Measurements from ENCODE around the gene TRNP1. TPM values are rescaled to one million over a fixed set of nuclear protein-coding genes. Genes with fewer than 3 reads are reported as not detected.
"Not testable (repeated sequence)": the region's sequence is repeated elsewhere in the genome, so short reads cannot be mapped to it uniquely, and the experiment has no call there.

TRNP1 gene
- total and polyA plus RNA-seq, 4 donors, result 0.97 to 10.0 (median 2.4) TPM

DNA sequence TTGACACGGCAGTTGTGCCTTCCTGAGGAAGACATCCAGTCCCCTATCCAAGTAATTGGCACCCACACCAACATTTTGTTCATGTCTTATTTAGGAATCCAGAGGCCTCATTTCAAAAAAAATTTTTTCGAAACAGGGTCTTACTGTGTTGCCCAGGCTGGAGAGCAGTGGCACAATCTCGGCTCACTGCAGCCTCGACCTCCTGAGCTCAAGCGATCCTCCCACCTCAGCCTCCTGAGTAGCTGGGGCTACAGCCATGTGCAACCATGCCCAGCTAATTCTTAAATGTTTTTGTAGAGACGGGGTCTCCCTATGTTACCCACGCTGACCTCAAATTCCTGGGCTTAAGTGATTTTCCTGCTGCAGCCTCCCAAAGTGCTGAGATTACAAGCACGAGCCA, 9.2 kb upstream of the TRNP1 start (continued):
- TF ChIP-seq FOXA1 (IDR thresholded peaks at IDR 0.05), result no peak

DNA sequence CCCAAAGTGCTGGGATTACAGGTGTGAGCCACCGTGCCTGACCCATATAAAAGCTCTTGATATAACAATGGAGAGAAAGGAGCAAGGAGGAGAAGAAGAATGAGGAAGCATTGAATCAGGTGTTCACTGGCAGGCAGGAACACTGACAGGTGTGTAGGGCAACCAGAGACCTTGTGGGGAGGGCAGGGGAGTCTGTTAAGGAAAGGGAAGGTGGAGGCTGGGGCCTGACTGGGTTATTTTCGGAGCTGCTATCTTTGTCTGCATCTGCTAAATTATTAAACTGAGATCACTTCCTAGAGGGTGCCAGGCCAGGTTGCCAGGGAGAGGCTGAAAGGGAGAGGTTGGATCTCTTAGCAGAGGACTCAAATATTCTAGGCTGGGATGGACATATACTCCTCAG, 6.8 kb upstream of the TRNP1 start:
- no peaks in the 10 kb centered on the region for H3K9me3 ChIP-seq (ENCODE audit: control insufficient read depth in 4 of 4, low read length in 3 of 4)
- no peak overlapping the region for H3K4me3 ChIP-seq (ENCODE audit: low read depth in 1 of 3, low read length in 3 of 3)
- H3K27me3 ChIP-seq (ENCODE audit: control insufficient read depth in 4 of 4, insufficient read depth in 4 of 4, low read length in 3 of 4), result no peaks in the 10 kb centered on the region
- no peak overlapping the region for H3K9ac ChIP-seq (ENCODE audit: low read depth in 1 of 2, low read length in 2 of 2)
- 69% methylated on average over 2 of the region's 2 CpGs for WGBS
- DNase-seq (ENCODE audit: low spot score), result no peak
- no peaks in the 10 kb centered on the region for H3K36me3 ChIP-seq (ENCODE audit: control insufficient read depth in 4 of 4, insufficient read depth in 3 of 4, low read depth in 1 of 4, low read length in 3 of 4)
- no peak for TF ChIP-seq REST (IDR thresholded peaks at IDR 0.05)
- no peak for TF ChIP-seq YY1 (IDR thresholded peaks at IDR 0.05)
- TF ChIP-seq RAD21 (IDR thresholded peaks at IDR 0.05), result no peak
- TF ChIP-seq, protein P1, sequence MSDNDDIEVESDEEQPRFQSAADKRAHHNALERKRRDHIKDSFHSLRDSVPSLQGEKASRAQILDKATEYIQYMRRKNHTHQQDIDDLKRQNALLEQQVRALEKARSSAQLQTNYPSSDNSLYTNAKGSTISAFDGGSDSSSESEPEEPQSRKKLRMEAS (IDR thresholded peaks at IDR 0.05), result no peak
- H3K4me1 ChIP-seq (ENCODE audit: control insufficient read depth in 4 of 4, insufficient read depth in 4 of 4, low read length in 3 of 4), result peaks cover 0 to 6% (median 3%) of the 10 kb centered on the region in 4 donors
- H3K27ac ChIP-seq (ENCODE audit: low read depth in 1 of 2, low read length in 2 of 2), result no peak overlapping the region

- peaks cover 4 to 19% (median 13%) of the 10 kb centered on the region in 4 donors for H3K4me1 ChIP-seq (ENCODE audit: control insufficient read depth in 4 of 4, insufficient read depth in 4 of 4, low read length in 3 of 4)
- H3K4me3 ChIP-seq (ENCODE audit: low read depth in 1 of 3, low read length in 3 of 3); DNase-seq (ENCODE audit: low spot score); H3K9ac ChIP-seq (ENCODE audit: low read depth in 1 of 2, low read length in 2 of 2); H3K27me3 ChIP-seq (ENCODE audit: control insufficient read depth in 4 of 4, insufficient read depth in 4 of 4, low read length in 3 of 4); H3K27ac ChIP-seq (ENCODE audit: low read depth in 1 of 2, low read length in 2 of 2); H3K36me3 ChIP-seq (ENCODE audit: control insufficient read depth in 4 of 4, insufficient read depth in 3 of 4, low read depth in 1 of 4, low read length in 3 of 4); H3K9me3 ChIP-seq (ENCODE audit: control insufficient read depth in 4 of 4, low read length in 3 of 4): not testable (repeated sequence)
- 82% methylated on average over 12 of the region's 12 CpGs for WGBS
These were observed 3.9 kb upstream of the TRNP1 start for GRCh38 chr1:26989403-26990109.

- 66% methylated on average over 10 of the region's 10 CpGs for WGBS
- no peak for DNase-seq (ENCODE audit: low spot score)
- TF ChIP-seq HNF4G (IDR thresholded peaks at IDR 0.05), result no peak
- TF ChIP-seq, protein P1 (IDR thresholded peaks at IDR 0.05), result no peak
- TF ChIP-seq JUND (IDR thresholded peaks at IDR 0.05), result no peak
- no peak for TF ChIP-seq RXRA (IDR thresholded peaks at IDR 0.05)
- TF ChIP-seq HNF4A (conservative IDR thresholded peaks at IDR 0.05), result no peak
- TF ChIP-seq ZBTB33 (IDR thresholded peaks at IDR 0.05), result no peak
- TF ChIP-seq TAF1 (conservative IDR thresholded peaks at IDR 0.05), result no peak
- TF ChIP-seq RAD21 (IDR thresholded peaks at IDR 0.05), result no peak
- TF ChIP-seq REST (IDR thresholded peaks at IDR 0.05), result no peak
- no peak for TF ChIP-seq GABPA (IDR thresholded peaks at IDR 0.05 in 1 of 2, conservative IDR thresholded peaks at IDR 0.05 in 1 of 2)
- no peak for TF ChIP-seq SP1 (IDR thresholded peaks at IDR 0.05)
- no peak for TF ChIP-seq FOXA1 (IDR thresholded peaks at IDR 0.05)
- no peak for TF ChIP-seq NR2F2 (IDR thresholded peaks at IDR 0.05)
- TF ChIP-seq YY1 (IDR thresholded peaks at IDR 0.05), result no peak
These were observed 2.0 kb upstream of the TRNP1 start for GRCh38 chr1:26991310-26992116.

More at GRCh38 chr1:26991310-26992116, 2.0 kb upstream of the TRNP1 start:
- Histone ChIP-seq H3K9ac (ENCODE audit: low read depth in 1 of 2, low read length in 2 of 2) (no peak overlapping the region), H3K9me3 (ENCODE audit: control insufficient read depth in 4 of 4, low read length in 3 of 4) (no peaks in the 10 kb centered on the region), H3K36me3 (ENCODE audit: control insufficient read depth in 4 of 4, insufficient read depth in 3 of 4, low read depth in 1 of 4, low read length in 3 of 4) (no peaks in the 10 kb centered on the region), H3K4me3 (ENCODE audit: low read depth in 1 of 3, low read length in 3 of 3) (no peak overlapping the region), H3K4me1 (ENCODE audit: control insufficient read depth in 4 of 4, insufficient read depth in 4 of 4, low read length in 3 of 4) (peaks cover 4 to 22% (median 13%) of the 10 kb centered on the region in 4 donors), H3K27ac (ENCODE audit: low read depth in 1 of 2, low read length in 2 of 2) (no peak overlapping the region), H3K27me3 (ENCODE audit: control insufficient read depth in 4 of 4, insufficient read depth in 4 of 4, low read length in 3 of 4) (no peaks in the 10 kb centered on the region)
